ENCODE measurements around the gene PNKP.

GRCh38 chr19:49823472-49823871, 43.9 kb downstream of the PNKP start:
- no peak for TF ChIP-seq FOXM1 (IDR thresholded peaks at IDR 0.05; ENCODE audit: borderline replicate concordance)
- no peak for TF ChIP-seq BHLHE40 (IDR thresholded peaks at IDR 0.05; ENCODE audit: borderline replicate concordance)
- TF ChIP-seq SP1 (IDR thresholded peaks at IDR 0.05), result no peak
- no peak for TF ChIP-seq ZNF384 (IDR thresholded peaks at IDR 0.05)
- no peak for TF ChIP-seq PKNOX1 (IDR thresholded peaks at IDR 0.05)

All from HEK293T (cell line).